ENCODE results near the gene FBXL15. TPM values are rescaled to one million over a fixed set of nuclear protein-coding genes. Genes with fewer than 3 reads are reported as not detected.

FBXL15 gene
- total and polyA plus RNA-seq, 9 of the 15 experiments (the other 6 are each of a cell fraction or from before 2014, with no cell fraction given): 0.08 to 25.9 (median 3.5) TPM

- TF ChIP-seq NFRKB (IDR thresholded peaks at IDR 0.05; ENCODE audit: low read depth) (no peak), FOXP1 (CRISPR knock-in tag; IDR thresholded peaks at IDR 0.05) (no peak), HNRNPL (IDR thresholded peaks at IDR 0.05; ENCODE audit: low read depth, low read length) (peak; percentile 42; the same call in 1 of the 2 replicates), CHD2 (IDR thresholded peaks at IDR 0.05; ENCODE audit: low read depth, low read length) (no peak), GABPB1 (CRISPR knock-in tag; IDR thresholded peaks at IDR 0.05) (0 out of 2 replicates have a peak, but pooled peaks have one; percentile 3), MYNN (IDR thresholded peaks at IDR 0.05) (0 out of 2 replicates have a peak, but pooled peaks have one; percentile 17), MYNN (CRISPR knock-in tag; IDR thresholded peaks at IDR 0.05) (no peak), ETS1 (conservative IDR thresholded peaks at IDR 0.05; ENCODE audit: control insufficient read depth, low read depth, low read length) (0 out of 2 replicates have a peak, but pooled peaks have one; percentile 13), ATF7 (IDR thresholded peaks at IDR 0.05) (no peak), ZNF785 (CRISPR knock-in tag; IDR thresholded peaks at IDR 0.05) (no peak), NR2C2 (CRISPR knock-in tag; IDR thresholded peaks at IDR 0.05) (peak; percentile 48; the same call in 1 of the 2 replicates), NR2C2 (tag; IDR thresholded peaks at IDR 0.05) (no peak), CREM (IDR thresholded peaks at IDR 0.05; ENCODE audit: low read depth) (peak; percentile 57), YY1 (IDR thresholded peaks at IDR 0.05; ENCODE audit: borderline replicate concordance in 1 of 3, control insufficient read depth in 1 of 3, extremely low read depth in 1 of 3, insufficient read depth in 3 of 3, insufficient read length in 1 of 3, insufficient replicate concordance in 2 of 3, low read depth in 1 of 3, low read length in 2 of 3) (peak in 2 of 3 experiments; percentile 8 to 24), POLR2A (conservative IDR thresholded peaks at IDR 0.05) (peak; percentile 51; the same call in 1 of the 2 replicates), DDX20 (tag; IDR thresholded peaks at IDR 0.05; ENCODE audit: low read depth) (no peak), FIP1L1 (IDR thresholded peaks at IDR 0.05; ENCODE audit: low read depth, low read length, poor library complexity, severe bottlenecking) (peak; percentile 68), POLR2AphosphoS5 (IDR thresholded peaks at IDR 0.05; ENCODE audit: control insufficient read depth, insufficient read depth, low read depth, low read length) (0 out of 2 replicates have a peak, but pooled peaks have one; percentile 28), AFF4 (CRISPR knock-in tag; IDR thresholded peaks at IDR 0.05) (0 out of 2 replicates have a peak, but pooled peaks have one; percentile 32), CXXC5 (CRISPR knock-in tag; IDR thresholded peaks at IDR 0.05) (peak; percentile 6)
- TF ChIP-seq, protein P1, sequence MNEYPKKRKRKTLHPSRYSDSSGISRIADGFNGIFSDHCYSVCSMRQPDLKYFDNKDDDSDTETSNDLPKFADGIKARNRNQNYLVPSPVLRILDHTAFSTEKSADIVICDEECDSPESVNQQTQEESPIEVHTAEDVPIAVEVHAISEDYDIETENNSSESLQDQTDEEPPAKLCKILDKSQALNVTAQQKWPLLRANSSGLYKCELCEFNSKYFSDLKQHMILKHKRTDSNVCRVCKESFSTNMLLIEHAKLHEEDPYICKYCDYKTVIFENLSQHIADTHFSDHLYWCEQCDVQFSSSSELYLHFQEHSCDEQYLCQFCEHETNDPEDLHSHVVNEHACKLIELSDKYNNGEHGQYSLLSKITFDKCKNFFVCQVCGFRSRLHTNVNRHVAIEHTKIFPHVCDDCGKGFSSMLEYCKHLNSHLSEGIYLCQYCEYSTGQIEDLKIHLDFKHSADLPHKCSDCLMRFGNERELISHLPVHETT (CRISPR knock-in tag; conservative IDR thresholded peaks at IDR 0.05 in 1 of 2, IDR thresholded peaks at IDR 0.05 in 1 of 2): peak in 1 of 2 experiments; percentile 23; a peak in 1 of 4 replicates
These were observed 1.3 kb downstream of the FBXL15 start (continued) for GRCh38 chr10:102421757-102422512.
